ENCODE results near the gene RBFOX2. TPM values are rescaled to one million over a fixed set of nuclear protein-coding genes. Genes with fewer than 3 reads are reported as not detected.

RBFOX2 gene
- total RNA-seq, 1 donor: 187 TPM

- no peak for DNase-seq (ENCODE audit: low read depth)
- no peak for TF ChIP-seq CTCF (IDR thresholded peaks at IDR 0.05; ENCODE audit: insufficient read depth, low read length)
- no peak overlapping the region for H3K4me3 ChIP-seq (ENCODE audit: low read depth, low read length)
These were observed 181.8 kb downstream of the RBFOX2 start for GRCh38 chr22:35846804-35847203.

GRCh38 chr22:35844886-35845285 lies 183.7 kb downstream of the RBFOX2 start:
- DNase-seq (ENCODE audit: low read depth): no peak
- no peak for TF ChIP-seq CTCF (IDR thresholded peaks at IDR 0.05; ENCODE audit: insufficient read depth, low read length)

GRCh38 chr22:35842954-35843353 lies 185.7 kb downstream of the RBFOX2 start:
- TF ChIP-seq CTCF (IDR thresholded peaks at IDR 0.05; ENCODE audit: insufficient read depth, low read length): peak; percentile 59
- peak; percentile 31 for DNase-seq (ENCODE audit: low read depth)

More at GRCh38 chr22:35844886-35845285, 183.7 kb downstream of the RBFOX2 start:
- H3K4me3 ChIP-seq (ENCODE audit: low read depth, low read length): no peak overlapping the region

GRCh38 chr22:35842519-35842913 lies 186.1 kb downstream of the RBFOX2 start:
- no peak for TF ChIP-seq CTCF (IDR thresholded peaks at IDR 0.05; ENCODE audit: insufficient read depth, low read length)
- no peak overlapping the region for H3K4me3 ChIP-seq (ENCODE audit: low read depth, low read length)
- DNase-seq (ENCODE audit: low read depth): no peak

More at GRCh38 chr22:35842954-35843353, 185.7 kb downstream of the RBFOX2 start:
- H3K4me3 ChIP-seq (ENCODE audit: low read depth, low read length): no peak overlapping the region

- no peak overlapping the region for H3K4me3 ChIP-seq (ENCODE audit: low read depth, low read length)
- TF ChIP-seq CTCF (IDR thresholded peaks at IDR 0.05; ENCODE audit: insufficient read depth, low read length): no peak
- no peak for DNase-seq (ENCODE audit: low read depth)
These were observed 186.6 kb downstream of the RBFOX2 start for GRCh38 chr22:35841907-35842518.

- peak overlapping the region; percentile 72 for H3K4me3 ChIP-seq (ENCODE audit: low read depth, low read length)
- TF ChIP-seq CTCF (IDR thresholded peaks at IDR 0.05; ENCODE audit: insufficient read depth, low read length): no peak
- peak; percentile 97 for DNase-seq (ENCODE audit: low read depth)
These were observed 188.3 kb downstream of the RBFOX2 start for GRCh38 chr22:35840302-35840739.

GRCh38 chr22:35839841-35840301 lies 188.8 kb downstream of the RBFOX2 start:
- peak overlapping the region; percentile 72 for H3K4me3 ChIP-seq (ENCODE audit: low read depth, low read length)
- TF ChIP-seq CTCF (IDR thresholded peaks at IDR 0.05; ENCODE audit: insufficient read depth, low read length): no peak
- peak; percentile 41 for DNase-seq (ENCODE audit: low read depth)
